ENCODE results near the gene ZDHHC14.

The ZDHHC14 gene

DNA sequence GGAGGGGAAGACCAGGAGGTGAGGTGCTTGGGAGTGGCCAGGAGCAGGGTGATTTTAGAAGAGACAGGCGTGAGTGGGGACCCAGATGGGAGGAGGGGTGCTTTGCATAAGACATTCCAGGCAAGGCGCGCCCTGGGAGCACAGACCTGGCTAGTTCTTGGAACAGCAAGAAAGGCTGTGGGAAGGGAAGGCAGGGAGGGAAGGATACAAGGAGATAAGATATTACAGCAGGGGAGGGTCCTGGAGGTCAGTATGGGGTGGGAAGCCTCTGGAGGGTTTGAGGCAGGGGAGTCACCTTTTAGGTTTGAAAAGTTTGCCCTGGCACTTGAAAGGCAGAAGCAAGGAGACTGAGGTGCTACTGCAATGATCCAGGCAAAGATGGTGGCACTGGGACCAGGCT is 111.8 kb downstream of the ZDHHC14 start:
- Histone ChIP-seq H4K8ac (ENCODE audit: low read depth, low read length) (no peak overlapping the region), H2BK5ac (ENCODE audit: low read length) (no peak overlapping the region), H4K91ac (ENCODE audit: low read depth, low read length, poor library complexity) (no peak overlapping the region), H2BK15ac (ENCODE audit: low read length) (no peak overlapping the region), H2AK5ac (ENCODE audit: low read depth, low read length) (no peak overlapping the region), H3K79me1 (ENCODE audit: low read depth, low read length) (peaks cover 2% of the 10 kb centered on the region), H3K27me3 (ENCODE audit: control insufficient read depth in 3 of 3, insufficient read depth in 3 of 3, low read depth in 1 of 3, low read length in 3 of 3) (no peaks in the 10 kb centered on the region), H3K9ac (ENCODE audit: low read depth, low read length, poor library complexity) (no peak overlapping the region), H3K36me3 (replicated peaks in 1 of 2; ENCODE audit: control insufficient read depth in 2 of 2, insufficient read depth in 2 of 2, low read length in 2 of 2) (no peaks in the 10 kb centered on the region), H3K23ac (ENCODE audit: low read depth, low read length, poor library complexity) (no peak overlapping the region), H3K4me3 (ENCODE audit: low read length in 2 of 2) (no peak overlapping the region), H3K4me1 (ENCODE audit: control insufficient read depth in 2 of 2, insufficient read depth in 1 of 2, low read depth in 1 of 2, low read length in 2 of 2) (peaks cover 0 to 14% of the 10 kb centered on the region in 2 donors), H3K4ac (ENCODE audit: low read length) (no peak overlapping the region), H3K4me2 (ENCODE audit: insufficient read depth, low read length, poor library complexity, severe bottlenecking) (no peak overlapping the region), H2BK120ac (ENCODE audit: low read depth, low read length) (no peak overlapping the region), H3K27ac (replicated peaks; ENCODE audit: low read length) (no peak overlapping the region), H3K14ac (ENCODE audit: low read length) (no peak overlapping the region), H2AFZ (ENCODE audit: low read length) (no peak overlapping the region), H3K18ac (ENCODE audit: low read length) (no peak overlapping the region), H2BK12ac (ENCODE audit: low read length) (no peak overlapping the region), H3K9me3 (replicated peaks in 1 of 2; ENCODE audit: control insufficient read depth in 2 of 2, insufficient read depth in 1 of 2, low read depth in 1 of 2, low read length in 2 of 2) (peaks cover 0 to 4% of the 10 kb centered on the region in 2 donors)
- no peak for DNase-seq (ENCODE audit: low spot score)
- WGBS, 2 donors (ENCODE audit: extremely low coverage in 2 of 2, insufficient read length in 2 of 2, insufficient replicate concordance in 1 of 2) = no CpG with 5 or more reads among the region's 3 CpGs

GRCh38 chr6:157493173-157493572 is 112.2 kb downstream of the ZDHHC14 start:
- Histone ChIP-seq H4K8ac (ENCODE audit: low read depth, low read length) (no peak overlapping the region), H3K27me3 (ENCODE audit: control insufficient read depth in 3 of 3, insufficient read depth in 3 of 3, low read depth in 1 of 3, low read length in 3 of 3) (no peaks in the 10 kb centered on the region), H3K9ac (ENCODE audit: low read depth, low read length, poor library complexity) (no peak overlapping the region)

DNA sequence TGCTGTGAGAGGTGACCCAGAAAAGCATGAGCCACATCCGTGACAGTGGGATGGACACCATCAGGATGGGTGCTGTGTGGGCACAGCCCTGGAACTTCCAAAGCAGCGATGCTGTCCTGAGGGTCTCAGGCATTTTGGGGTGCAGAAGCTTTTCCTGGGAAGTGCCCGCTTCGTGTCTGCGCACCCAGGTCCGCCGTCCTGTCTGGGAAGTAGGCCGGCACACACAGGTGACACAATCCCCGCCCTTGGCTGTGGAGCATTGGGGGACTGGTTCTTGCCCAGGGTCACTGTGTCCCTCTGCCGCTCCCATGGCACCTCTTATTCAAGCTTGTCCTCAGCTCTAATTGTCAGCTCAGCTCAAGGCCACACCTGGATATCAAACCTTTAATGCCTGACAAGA is 112.6 kb downstream of the ZDHHC14 start:
- Histone ChIP-seq H4K91ac (ENCODE audit: low read depth, low read length, poor library complexity) (no peak overlapping the region), H2AK5ac (ENCODE audit: low read depth, low read length) (no peak overlapping the region), H3K14ac (ENCODE audit: low read length) (no peak overlapping the region), H3K9ac (ENCODE audit: low read depth, low read length, poor library complexity) (no peak overlapping the region), H3K4me3 (ENCODE audit: low read length in 2 of 2) (no peak overlapping the region), H3K18ac (ENCODE audit: low read length) (peak overlapping the region; percentile 7), H2BK12ac (ENCODE audit: low read length) (no peak overlapping the region), H4K8ac (ENCODE audit: low read depth, low read length) (no peak overlapping the region), H3K27ac (replicated peaks; ENCODE audit: low read length) (no peak overlapping the region), H3K36me3 (replicated peaks in 1 of 2; ENCODE audit: control insufficient read depth in 2 of 2, insufficient read depth in 2 of 2, low read length in 2 of 2) (no peaks in the 10 kb centered on the region), H3K4me1 (ENCODE audit: control insufficient read depth in 2 of 2, insufficient read depth in 1 of 2, low read depth in 1 of 2, low read length in 2 of 2) (peaks cover 0 to 10% of the 10 kb centered on the region in 2 donors), H3K9me3 (replicated peaks in 1 of 2; ENCODE audit: control insufficient read depth in 2 of 2, insufficient read depth in 1 of 2, low read depth in 1 of 2, low read length in 2 of 2) (peaks cover 0 to 4% of the 10 kb centered on the region in 2 donors), H2BK15ac (ENCODE audit: low read length) (no peak overlapping the region), H2BK120ac (ENCODE audit: low read depth, low read length) (no peak overlapping the region), H3K27me3 (ENCODE audit: control insufficient read depth in 3 of 3, insufficient read depth in 3 of 3, low read depth in 1 of 3, low read length in 3 of 3) (no peaks in the 10 kb centered on the region), H2BK5ac (ENCODE audit: low read length) (no peak overlapping the region), H3K4me2 (ENCODE audit: insufficient read depth, low read length, poor library complexity, severe bottlenecking) (no peak overlapping the region), H3K79me1 (ENCODE audit: low read depth, low read length) (peaks cover 2% of the 10 kb centered on the region), H2AFZ (ENCODE audit: low read length) (no peak overlapping the region), H3K4ac (ENCODE audit: low read length) (no peak overlapping the region), H3K23ac (ENCODE audit: low read depth, low read length, poor library complexity) (no peak overlapping the region)
- WGBS, 2 donors (ENCODE audit: extremely low coverage in 2 of 2, insufficient read length in 2 of 2, insufficient replicate concordance in 1 of 2) = no CpG with 5 or more reads among the region's 10 CpGs
- DNase-seq (ENCODE audit: low spot score) = no peak

More at GRCh38 chr6:157493173-157493572, 112.2 kb downstream of the ZDHHC14 start:
- Histone ChIP-seq H3K27ac (replicated peaks; ENCODE audit: low read length) (no peak overlapping the region), H3K4me3 (ENCODE audit: low read length in 2 of 2) (no peak overlapping the region), H3K4me2 (ENCODE audit: insufficient read depth, low read length, poor library complexity, severe bottlenecking) (no peak overlapping the region), H3K9me3 (replicated peaks in 1 of 2; ENCODE audit: control insufficient read depth in 2 of 2, insufficient read depth in 1 of 2, low read depth in 1 of 2, low read length in 2 of 2) (peaks cover 0 to 4% of the 10 kb centered on the region in 2 donors), H2BK120ac (ENCODE audit: low read depth, low read length) (no peak overlapping the region), H2AFZ (ENCODE audit: low read length) (no peak overlapping the region), H2BK15ac (ENCODE audit: low read length) (no peak overlapping the region), H3K23ac (ENCODE audit: low read depth, low read length, poor library complexity) (no peak overlapping the region), H2BK12ac (ENCODE audit: low read length) (no peak overlapping the region), H2AK5ac (ENCODE audit: low read depth, low read length) (no peak overlapping the region), H4K91ac (ENCODE audit: low read depth, low read length, poor library complexity) (no peak overlapping the region), H3K4me1 (ENCODE audit: control insufficient read depth in 2 of 2, insufficient read depth in 1 of 2, low read depth in 1 of 2, low read length in 2 of 2) (peaks cover 0 to 12% of the 10 kb centered on the region in 2 donors), H3K79me1 (ENCODE audit: low read depth, low read length) (peaks cover 2% of the 10 kb centered on the region), H3K14ac (ENCODE audit: low read length) (no peak overlapping the region), H3K36me3 (replicated peaks in 1 of 2; ENCODE audit: control insufficient read depth in 2 of 2, insufficient read depth in 2 of 2, low read length in 2 of 2) (no peaks in the 10 kb centered on the region), H3K18ac (ENCODE audit: low read length) (peak overlapping the region; percentile 7), H3K4ac (ENCODE audit: low read length) (no peak overlapping the region), H2BK5ac (ENCODE audit: low read length) (no peak overlapping the region)
- no CpG with 5 or more reads among the region's 11 CpGs for WGBS, 2 donors (ENCODE audit: extremely low coverage in 2 of 2, insufficient read length in 2 of 2, insufficient replicate concordance in 1 of 2)
- no peak for DNase-seq (ENCODE audit: low spot score)

DNA sequence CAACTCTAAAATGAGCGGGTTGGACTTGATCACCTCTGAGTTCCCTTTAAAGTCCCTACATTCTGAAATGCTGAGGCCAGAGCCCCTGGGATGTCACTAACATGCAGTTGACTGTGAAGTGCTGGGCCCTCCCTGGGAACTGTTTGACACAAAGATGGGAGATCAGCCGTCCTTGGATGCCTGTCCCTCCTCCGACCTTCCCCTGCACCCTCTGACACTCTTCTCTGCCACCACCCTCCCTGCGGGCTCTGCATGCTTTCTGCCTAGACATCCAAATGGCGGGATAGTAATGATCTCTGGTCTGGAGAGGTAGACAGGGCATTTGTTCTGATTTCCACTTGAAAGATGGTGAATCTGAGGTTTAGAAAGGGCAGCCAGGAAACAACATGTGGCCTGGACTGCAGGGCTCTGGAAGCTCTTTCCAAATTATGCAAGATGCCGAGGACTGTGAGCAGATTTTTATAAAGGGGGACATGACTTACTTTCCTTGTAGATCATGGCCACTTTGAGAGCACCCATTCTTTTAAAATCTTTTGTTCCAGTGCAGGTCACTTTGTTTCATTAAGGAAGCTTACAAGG is 113.2 kb downstream of the ZDHHC14 start:
- peaks cover 2% of the 10 kb centered on the region for H3K79me1 ChIP-seq (ENCODE audit: low read depth, low read length)
- H3K18ac ChIP-seq (ENCODE audit: low read length) = no peak overlapping the region
- no peak overlapping the region for H2AK5ac ChIP-seq (ENCODE audit: low read depth, low read length)
- no peaks in the 10 kb centered on the region for H3K36me3 ChIP-seq (replicated peaks in 1 of 2; ENCODE audit: control insufficient read depth in 2 of 2, insufficient read depth in 2 of 2, low read length in 2 of 2)
- peak overlapping the region; percentile 59 for H2AFZ ChIP-seq (ENCODE audit: low read length)
- H3K4me1 ChIP-seq (ENCODE audit: control insufficient read depth in 2 of 2, insufficient read depth in 1 of 2, low read depth in 1 of 2, low read length in 2 of 2) = peaks cover 0 to 6% of the 10 kb centered on the region in 2 donors
- H3K9me3 ChIP-seq (replicated peaks in 1 of 2; ENCODE audit: control insufficient read depth in 2 of 2, insufficient read depth in 1 of 2, low read depth in 1 of 2, low read length in 2 of 2) = peaks cover 0 to 4% of the 10 kb centered on the region in 2 donors
- no peak for DNase-seq (ENCODE audit: low spot score)
- no peak overlapping the region for H2BK120ac ChIP-seq (ENCODE audit: low read depth, low read length)
- no peak overlapping the region for H3K4ac ChIP-seq (ENCODE audit: low read length)
- H3K4me2 ChIP-seq (ENCODE audit: insufficient read depth, low read length, poor library complexity, severe bottlenecking) = no peak overlapping the region
- H2BK15ac ChIP-seq (ENCODE audit: low read length) = no peak overlapping the region
- H3K23ac ChIP-seq (ENCODE audit: low read depth, low read length, poor library complexity) = no peak overlapping the region
- no peak overlapping the region for H2BK12ac ChIP-seq (ENCODE audit: low read length)
- no peaks in the 10 kb centered on the region for H3K27me3 ChIP-seq (ENCODE audit: control insufficient read depth in 3 of 3, insufficient read depth in 3 of 3, low read depth in 1 of 3, low read length in 3 of 3)
- H4K91ac ChIP-seq (ENCODE audit: low read depth, low read length, poor library complexity) = no peak overlapping the region
- H3K27ac ChIP-seq (replicated peaks; ENCODE audit: low read length) = no peak overlapping the region
- H3K4me3 ChIP-seq (ENCODE audit: low read length in 2 of 2) = no peak overlapping the region
- no peak overlapping the region for H2BK5ac ChIP-seq (ENCODE audit: low read length)
- no peak overlapping the region for H4K8ac ChIP-seq (ENCODE audit: low read depth, low read length)
- WGBS, 2 donors (ENCODE audit: extremely low coverage in 2 of 2, insufficient read length in 2 of 2, insufficient replicate concordance in 1 of 2) = no CpG with 5 or more reads among the region's 6 CpGs
- H3K9ac ChIP-seq (ENCODE audit: low read depth, low read length, poor library complexity) = no peak overlapping the region
- no peak overlapping the region for H3K14ac ChIP-seq (ENCODE audit: low read length)
